HL-60 (cell line): ENCODE measurements around the gene SPACA5.

Experiments used
- DNase-seq, 2 experiments: peaks; one replicate each; pipeline ENCODE4 v3.0.0-alpha.2; 2010 to 2020; ENCODE audit warnings: low read depth in 1 of 2, low spot score in 1 of 2
- H3K27ac ChIP-seq: fragments of 250-450 bp; sonication (Bioruptor Pico); replicated peaks from 2 replicates; pipeline ENCODE4 v1.5.1; 2020; ENCODE audit warnings: mild to moderate bottlenecking, moderate library complexity
- H3K27me3 ChIP-seq: fragments of 250-450 bp; sonication (Bioruptor Pico); 2 replicates; pipeline ENCODE4 v1.5.1; 2021; ENCODE audit warnings: mild to moderate bottlenecking, moderate library complexity; ENCODE audit not compliant: insufficient read depth, poor library complexity, severe bottlenecking
- H3K4me3 ChIP-seq: replicated peaks from 2 replicates; pipeline ENCODE4 v1.5.1; 2011; ENCODE audit warnings: mild to moderate bottlenecking, control low read depth, low read length; ENCODE audit not compliant: insufficient read depth
- GABPA ChIP-seq: IDR thresholded peaks from 2 replicates; pipeline ENCODE4 v1.6.1; 2012; ENCODE audit warnings: low read depth
- POLR2AphosphoS5 ChIP-seq: IDR thresholded peaks from 2 replicates; pipeline ENCODE4 v1.6.1; 2012; ENCODE audit warnings: low read depth
- SPI1 ChIP-seq: IDR thresholded peaks from 2 replicates; pipeline ENCODE4 v1.6.1; 2012; ENCODE audit warnings: low read depth, mild to moderate bottlenecking, borderline replicate concordance
- TF ChIP-seq, protein P1 (sequence below): IDR thresholded peaks from 2 replicates; pipeline ENCODE4 v1.6.1; 2012; ENCODE audit warnings: low read depth; ENCODE audit not compliant: insufficient replicate concordance
- TF ChIP-seq, protein P2 (sequence below): IDR thresholded peaks from one replicate; pipeline ENCODE4 v1.5.1; 2011; ENCODE audit warnings: low read length, control low read depth, inconsistent platforms; ENCODE audit not compliant: insufficient read depth

The SPACA5 gene

DNA sequence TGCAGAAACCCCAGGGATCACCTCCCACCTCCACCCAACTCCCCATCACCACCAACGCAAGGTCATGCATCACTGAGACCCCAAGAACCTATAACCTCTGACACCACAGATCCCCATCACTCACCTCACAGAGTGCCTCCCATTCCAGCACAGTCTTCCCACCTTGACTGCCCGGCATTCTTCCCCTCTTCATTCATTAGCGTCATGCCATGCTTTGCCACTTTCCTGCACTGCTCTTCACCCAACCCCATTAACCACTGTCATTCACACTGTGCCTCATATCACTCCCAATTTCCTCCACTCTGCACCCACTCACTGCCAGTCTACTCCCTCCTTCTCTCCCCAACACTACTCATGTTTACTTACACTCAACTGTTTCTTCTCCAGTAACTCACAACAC lies 33.6 kb upstream of the SPACA5 start:
- H3K27ac ChIP-seq: no peak overlapping the region
- DNase-seq: no peak
- no peaks in the 10 kb centered on the region for H3K27me3 ChIP-seq
- H3K4me3 ChIP-seq: no peak overlapping the region
- TF ChIP-seq, protein P1, sequence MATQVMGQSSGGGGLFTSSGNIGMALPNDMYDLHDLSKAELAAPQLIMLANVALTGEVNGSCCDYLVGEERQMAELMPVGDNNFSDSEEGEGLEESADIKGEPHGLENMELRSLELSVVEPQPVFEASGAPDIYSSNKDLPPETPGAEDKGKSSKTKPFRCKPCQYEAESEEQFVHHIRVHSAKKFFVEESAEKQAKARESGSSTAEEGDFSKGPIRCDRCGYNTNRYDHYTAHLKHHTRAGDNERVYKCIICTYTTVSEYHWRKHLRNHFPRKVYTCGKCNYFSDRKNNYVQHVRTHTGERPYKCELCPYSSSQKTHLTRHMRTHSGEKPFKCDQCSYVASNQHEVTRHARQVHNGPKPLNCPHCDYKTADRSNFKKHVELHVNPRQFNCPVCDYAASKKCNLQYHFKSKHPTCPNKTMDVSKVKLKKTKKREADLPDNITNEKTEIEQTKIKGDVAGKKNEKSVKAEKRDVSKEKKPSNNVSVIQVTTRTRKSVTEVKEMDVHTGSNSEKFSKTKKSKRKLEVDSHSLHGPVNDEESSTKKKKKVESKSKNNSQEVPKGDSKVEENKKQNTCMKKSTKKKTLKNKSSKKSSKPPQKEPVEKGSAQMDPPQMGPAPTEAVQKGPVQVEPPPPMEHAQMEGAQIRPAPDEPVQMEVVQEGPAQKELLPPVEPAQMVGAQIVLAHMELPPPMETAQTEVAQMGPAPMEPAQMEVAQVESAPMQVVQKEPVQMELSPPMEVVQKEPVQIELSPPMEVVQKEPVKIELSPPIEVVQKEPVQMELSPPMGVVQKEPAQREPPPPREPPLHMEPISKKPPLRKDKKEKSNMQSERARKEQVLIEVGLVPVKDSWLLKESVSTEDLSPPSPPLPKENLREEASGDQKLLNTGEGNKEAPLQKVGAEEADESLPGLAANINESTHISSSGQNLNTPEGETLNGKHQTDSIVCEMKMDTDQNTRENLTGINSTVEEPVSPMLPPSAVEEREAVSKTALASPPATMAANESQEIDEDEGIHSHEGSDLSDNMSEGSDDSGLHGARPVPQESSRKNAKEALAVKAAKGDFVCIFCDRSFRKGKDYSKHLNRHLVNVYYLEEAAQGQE: no peak

DNA sequence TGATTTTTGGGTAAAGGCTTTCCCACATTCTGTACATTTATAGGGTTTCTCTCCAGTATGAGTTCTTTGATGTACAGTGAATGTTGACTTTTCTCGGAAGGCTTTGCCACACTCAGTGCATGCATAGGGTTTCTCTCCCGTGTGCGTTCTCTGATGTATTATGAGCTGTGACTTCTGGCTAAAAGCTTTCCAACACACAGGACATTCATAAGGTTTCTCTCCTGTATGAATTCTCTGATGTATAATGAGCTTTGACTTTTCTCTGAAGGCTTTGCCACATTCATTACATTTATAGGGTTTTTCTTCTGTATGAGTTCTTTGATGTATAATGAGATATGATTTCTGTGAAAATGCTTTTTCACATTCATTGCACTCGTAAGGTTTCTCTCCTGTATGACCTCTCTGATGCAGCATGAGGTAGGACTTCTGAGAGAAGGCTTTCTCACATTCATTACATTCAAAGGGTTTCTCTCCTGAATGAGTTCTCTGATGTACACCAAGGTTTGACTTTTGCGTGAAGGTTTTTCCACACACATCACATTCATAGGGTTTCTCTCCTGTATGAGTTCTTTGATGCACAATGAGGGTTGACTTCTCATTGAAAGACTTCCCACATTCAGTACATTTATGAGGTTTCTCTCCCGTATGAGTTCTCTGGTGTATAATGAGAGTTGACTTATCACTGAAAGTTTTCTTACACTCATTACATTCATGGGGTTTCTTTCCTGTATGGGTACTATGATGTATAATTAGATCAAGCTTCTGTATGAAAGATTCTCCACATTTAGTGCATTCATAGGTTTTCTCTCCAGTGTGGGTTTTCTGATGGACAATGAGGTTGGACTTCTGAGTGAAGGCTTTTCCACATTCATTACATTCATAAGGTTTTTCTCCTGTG lies 30.3 kb upstream of the SPACA5 start:
- TF ChIP-seq POLR2AphosphoS5 (no peak), GABPA (no peak), SPI1 (no peak)
- TF ChIP-seq, protein P1: no peak
- TF ChIP-seq, protein P2, sequence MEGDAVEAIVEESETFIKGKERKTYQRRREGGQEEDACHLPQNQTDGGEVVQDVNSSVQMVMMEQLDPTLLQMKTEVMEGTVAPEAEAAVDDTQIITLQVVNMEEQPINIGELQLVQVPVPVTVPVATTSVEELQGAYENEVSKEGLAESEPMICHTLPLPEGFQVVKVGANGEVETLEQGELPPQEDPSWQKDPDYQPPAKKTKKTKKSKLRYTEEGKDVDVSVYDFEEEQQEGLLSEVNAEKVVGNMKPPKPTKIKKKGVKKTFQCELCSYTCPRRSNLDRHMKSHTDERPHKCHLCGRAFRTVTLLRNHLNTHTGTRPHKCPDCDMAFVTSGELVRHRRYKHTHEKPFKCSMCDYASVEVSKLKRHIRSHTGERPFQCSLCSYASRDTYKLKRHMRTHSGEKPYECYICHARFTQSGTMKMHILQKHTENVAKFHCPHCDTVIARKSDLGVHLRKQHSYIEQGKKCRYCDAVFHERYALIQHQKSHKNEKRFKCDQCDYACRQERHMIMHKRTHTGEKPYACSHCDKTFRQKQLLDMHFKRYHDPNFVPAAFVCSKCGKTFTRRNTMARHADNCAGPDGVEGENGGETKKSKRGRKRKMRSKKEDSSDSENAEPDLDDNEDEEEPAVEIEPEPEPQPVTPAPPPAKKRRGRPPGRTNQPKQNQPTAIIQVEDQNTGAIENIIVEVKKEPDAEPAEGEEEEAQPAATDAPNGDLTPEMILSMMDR: no peak
- Histone ChIP-seq H3K27me3 (no peaks in the 10 kb centered on the region), H3K4me3 (no peak overlapping the region), H3K27ac (no peak overlapping the region)
- no peak for DNase-seq

DNA sequence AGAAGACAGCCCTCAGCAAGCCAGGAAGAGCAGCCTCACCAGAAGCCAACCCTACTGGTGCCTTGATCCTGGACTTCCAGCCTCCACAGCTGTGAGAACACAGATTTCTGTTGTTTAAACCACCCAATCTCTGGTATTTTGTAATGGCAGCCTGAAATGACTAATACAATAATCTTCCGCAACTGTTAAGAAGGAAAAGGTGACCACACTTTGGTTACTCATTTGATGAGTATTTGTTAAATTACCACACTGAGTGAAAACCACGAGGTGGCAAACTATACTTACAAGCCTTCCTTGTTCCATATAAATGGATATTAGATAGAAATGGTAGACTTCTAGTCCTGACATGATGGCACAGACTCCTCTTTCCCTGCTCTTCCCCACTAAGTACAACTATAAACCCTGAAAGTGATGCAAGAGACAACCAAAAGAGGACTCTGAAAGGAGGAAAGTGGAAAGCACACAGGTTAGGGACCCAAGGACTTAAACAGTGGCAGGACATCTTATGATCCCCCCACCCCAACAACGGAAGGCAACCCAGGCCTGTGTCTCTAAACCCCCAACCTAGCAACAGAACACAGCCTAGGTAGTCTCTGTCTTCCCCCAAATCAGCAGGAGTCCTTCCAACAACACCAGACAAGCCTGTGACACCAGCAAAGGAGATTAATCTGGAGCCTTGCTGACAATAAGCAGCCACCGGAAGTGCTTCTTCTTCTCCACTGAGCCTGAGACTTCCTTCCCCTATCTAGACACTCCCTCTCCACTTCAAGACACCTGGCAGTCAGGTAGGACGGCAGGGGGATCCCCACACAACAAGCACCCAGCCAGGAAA lies 15.3 kb upstream of the SPACA5 start:
- TF ChIP-seq POLR2AphosphoS5 (no peak), SPI1 (no peak), GABPA (no peak)
- TF ChIP-seq, protein P2: no peak
- TF ChIP-seq, protein P1: no peak
- H3K4me3 ChIP-seq: no peak overlapping the region
- DNase-seq: no peak
- no peaks in the 10 kb centered on the region for H3K27me3 ChIP-seq
- no peak overlapping the region for H3K27ac ChIP-seq
